ENCODE data around the gene TUT4. TPM values are rescaled to one million over a fixed set of nuclear protein-coding genes. Genes with fewer than 3 reads are reported as not detected.
A peak's percentile ranks its signal among the peaks of the same experiment; 100 is the strongest.

The TUT4 gene
- polyA plus RNA-seq, 2 donors = 14.5 to 15.4 TPM

GRCh38 chr1:52554267-52554640 lies 1.4 kb upstream of the TUT4 start:
- H3K36me3 ChIP-seq (ENCODE audit: control insufficient read depth in 2 of 2, insufficient read depth in 2 of 2, low read length in 1 of 2) = no peaks in the 10 kb centered on the region
- WGBS, 2 donors = 72 to 78% methylated on average over 6 of the region's 6 CpGs
- H3K4me1 ChIP-seq (ENCODE audit: control insufficient read depth in 2 of 2, insufficient read depth in 2 of 2, low read length in 1 of 2) = no peaks in the 10 kb centered on the region
- no peak overlapping the region for H3K4me3 ChIP-seq (ENCODE audit: low read depth in 1 of 2, low read length in 2 of 2)
- H3K9me3 ChIP-seq (ENCODE audit: control insufficient read depth in 2 of 2, insufficient read depth in 1 of 2, low read depth in 1 of 2, low read length in 1 of 2) = no peaks in the 10 kb centered on the region
- H3K27me3 ChIP-seq (ENCODE audit: control insufficient read depth in 1 of 2, insufficient read depth in 2 of 2, low read length in 2 of 2) = no peaks in the 10 kb centered on the region
- no peak overlapping the region for H3K27ac ChIP-seq (ENCODE audit: low read depth in 2 of 2, low read length in 1 of 2)

GRCh38 chr1:52553362-52554266 lies 722 bp upstream of the TUT4 start:
- Histone ChIP-seq H3K4me1 (ENCODE audit: control insufficient read depth in 2 of 2, insufficient read depth in 2 of 2, low read length in 1 of 2) (no peaks in the 10 kb centered on the region), H3K27me3 (ENCODE audit: control insufficient read depth in 1 of 2, insufficient read depth in 2 of 2, low read length in 2 of 2) (no peaks in the 10 kb centered on the region), H3K9me3 (ENCODE audit: control insufficient read depth in 2 of 2, insufficient read depth in 1 of 2, low read depth in 1 of 2, low read length in 1 of 2) (no peaks in the 10 kb centered on the region), H3K4me3 (ENCODE audit: low read depth in 1 of 2, low read length in 2 of 2) (peak overlapping the region; percentile 84 to 99), H3K36me3 (ENCODE audit: control insufficient read depth in 2 of 2, insufficient read depth in 2 of 2, low read length in 1 of 2) (no peaks in the 10 kb centered on the region), H3K27ac (ENCODE audit: low read depth in 2 of 2, low read length in 1 of 2) (peak overlapping the region; percentile 89 to 97)
- WGBS, 2 donors = 4 to 6% methylated on average over 42 to 66 of the region's 66 CpGs

- peak overlapping the region; percentile 89 to 97 for H3K27ac ChIP-seq (ENCODE audit: low read depth in 2 of 2, low read length in 1 of 2)
- no peaks in the 10 kb centered on the region for H3K9me3 ChIP-seq (ENCODE audit: control insufficient read depth in 2 of 2, insufficient read depth in 1 of 2, low read depth in 1 of 2, low read length in 1 of 2)
- H3K27me3 ChIP-seq (ENCODE audit: control insufficient read depth in 1 of 2, insufficient read depth in 2 of 2, low read length in 2 of 2) = no peaks in the 10 kb centered on the region
- 0% methylated on average over 14 of the region's 14 CpGs for WGBS, 2 donors
- no peaks in the 10 kb centered on the region for H3K36me3 ChIP-seq (ENCODE audit: control insufficient read depth in 2 of 2, insufficient read depth in 2 of 2, low read length in 1 of 2)
- H3K4me1 ChIP-seq (ENCODE audit: control insufficient read depth in 2 of 2, insufficient read depth in 2 of 2, low read length in 1 of 2) = no peaks in the 10 kb centered on the region
- peak overlapping the region; percentile 84 to 99 for H3K4me3 ChIP-seq (ENCODE audit: low read depth in 1 of 2, low read length in 2 of 2)
Measured at GRCh38 chr1:52552236-52552504, 722 bp downstream of the TUT4 start.

- peak overlapping the region; percentile 89 to 97 for H3K27ac ChIP-seq (ENCODE audit: low read depth in 2 of 2, low read length in 1 of 2)
Measured at GRCh38 chr1:52551507-52552235, 1.2 kb downstream of the TUT4 start.

GRCh38 chr1:52550447-52550846 lies 2.4 kb downstream of the TUT4 start:
- Histone ChIP-seq H3K4me3 (ENCODE audit: low read depth in 1 of 2, low read length in 2 of 2) (no peak overlapping the region), H3K4me1 (ENCODE audit: control insufficient read depth in 2 of 2, insufficient read depth in 2 of 2, low read length in 1 of 2) (no peaks in the 10 kb centered on the region), H3K36me3 (ENCODE audit: control insufficient read depth in 2 of 2, insufficient read depth in 2 of 2, low read length in 1 of 2) (no peaks in the 10 kb centered on the region), H3K9me3 (ENCODE audit: control insufficient read depth in 2 of 2, insufficient read depth in 1 of 2, low read depth in 1 of 2, low read length in 1 of 2) (no peaks in the 10 kb centered on the region), H3K27ac (ENCODE audit: low read depth in 2 of 2, low read length in 1 of 2) (no peak overlapping the region), H3K27me3 (ENCODE audit: control insufficient read depth in 1 of 2, insufficient read depth in 2 of 2, low read length in 2 of 2) (no peaks in the 10 kb centered on the region)
- 52 to 73% methylated on average over 7 of the region's 7 CpGs for WGBS, 2 donors

More at GRCh38 chr1:52551507-52552235, 1.2 kb downstream of the TUT4 start:
- no peaks in the 10 kb centered on the region for H3K4me1 ChIP-seq (ENCODE audit: control insufficient read depth in 2 of 2, insufficient read depth in 2 of 2, low read length in 1 of 2)
- H3K9me3 ChIP-seq (ENCODE audit: control insufficient read depth in 2 of 2, insufficient read depth in 1 of 2, low read depth in 1 of 2, low read length in 1 of 2) = no peaks in the 10 kb centered on the region
- 4 to 5% methylated on average over 20 of the region's 20 CpGs for WGBS, 2 donors
- peak overlapping the region; percentile 84 to 99 for H3K4me3 ChIP-seq (ENCODE audit: low read depth in 1 of 2, low read length in 2 of 2)
- H3K36me3 ChIP-seq (ENCODE audit: control insufficient read depth in 2 of 2, insufficient read depth in 2 of 2, low read length in 1 of 2) = no peaks in the 10 kb centered on the region
- no peaks in the 10 kb centered on the region for H3K27me3 ChIP-seq (ENCODE audit: control insufficient read depth in 1 of 2, insufficient read depth in 2 of 2, low read length in 2 of 2)

GRCh38 chr1:52549267-52549666 lies 3.6 kb downstream of the TUT4 start:
- Histone ChIP-seq H3K9me3 (ENCODE audit: control insufficient read depth in 2 of 2, insufficient read depth in 1 of 2, low read depth in 1 of 2, low read length in 1 of 2) (no peaks in the 10 kb centered on the region), H3K4me1 (ENCODE audit: control insufficient read depth in 2 of 2, insufficient read depth in 2 of 2, low read length in 1 of 2) (no peaks in the 10 kb centered on the region), H3K27ac (ENCODE audit: low read depth in 2 of 2, low read length in 1 of 2) (no peak overlapping the region), H3K27me3 (ENCODE audit: control insufficient read depth in 1 of 2, insufficient read depth in 2 of 2, low read length in 2 of 2) (no peaks in the 10 kb centered on the region), H3K4me3 (ENCODE audit: low read depth in 1 of 2, low read length in 2 of 2) (no peak overlapping the region), H3K36me3 (ENCODE audit: control insufficient read depth in 2 of 2, insufficient read depth in 2 of 2, low read length in 1 of 2) (no peaks in the 10 kb centered on the region)

GRCh38 chr1:52546852-52547251 lies 6.0 kb downstream of the TUT4 start:
- Histone ChIP-seq H3K27ac (ENCODE audit: low read depth in 2 of 2, low read length in 1 of 2) (no peak overlapping the region), H3K27me3 (ENCODE audit: control insufficient read depth in 1 of 2, insufficient read depth in 2 of 2, low read length in 2 of 2) (no peaks in the 10 kb centered on the region), H3K36me3 (ENCODE audit: control insufficient read depth in 2 of 2, insufficient read depth in 2 of 2, low read length in 1 of 2) (no peaks in the 10 kb centered on the region), H3K9me3 (ENCODE audit: control insufficient read depth in 2 of 2, insufficient read depth in 1 of 2, low read depth in 1 of 2, low read length in 1 of 2) (no peaks in the 10 kb centered on the region), H3K4me3 (ENCODE audit: low read depth in 1 of 2, low read length in 2 of 2) (no peak overlapping the region), H3K4me1 (ENCODE audit: control insufficient read depth in 2 of 2, insufficient read depth in 2 of 2, low read length in 1 of 2) (no peaks in the 10 kb centered on the region)
- WGBS, 2 donors = 95 to 97% methylated on average over 5 of the region's 5 CpGs

GRCh38 chr1:52544665-52545525 lies 8.0 kb downstream of the TUT4 start:
- H3K27me3 ChIP-seq (ENCODE audit: control insufficient read depth in 1 of 2, insufficient read depth in 2 of 2, low read length in 2 of 2) = no peaks in the 10 kb centered on the region
- H3K4me3 ChIP-seq (ENCODE audit: low read depth in 1 of 2, low read length in 2 of 2) = no peak overlapping the region
- H3K4me1 ChIP-seq (ENCODE audit: control insufficient read depth in 2 of 2, insufficient read depth in 2 of 2, low read length in 1 of 2) = no peaks in the 10 kb centered on the region
- H3K36me3 ChIP-seq (ENCODE audit: control insufficient read depth in 2 of 2, insufficient read depth in 2 of 2, low read length in 1 of 2) = no peaks in the 10 kb centered on the region
- H3K27ac ChIP-seq (ENCODE audit: low read depth in 2 of 2, low read length in 1 of 2) = no peak overlapping the region
- WGBS, 2 donors = 97 to 99% methylated on average over 8 of the region's 8 CpGs
- H3K9me3 ChIP-seq (ENCODE audit: control insufficient read depth in 2 of 2, insufficient read depth in 1 of 2, low read depth in 1 of 2, low read length in 1 of 2) = no peaks in the 10 kb centered on the region

GRCh38 chr1:52542085-52542688 lies 10.7 kb downstream of the TUT4 start:
- Histone ChIP-seq H3K4me1 (ENCODE audit: control insufficient read depth in 2 of 2, insufficient read depth in 2 of 2, low read length in 1 of 2) (no peaks in the 10 kb centered on the region), H3K4me3 (ENCODE audit: low read depth in 1 of 2, low read length in 2 of 2) (no peak overlapping the region), H3K9me3 (ENCODE audit: control insufficient read depth in 2 of 2, insufficient read depth in 1 of 2, low read depth in 1 of 2, low read length in 1 of 2) (no peaks in the 10 kb centered on the region), H3K27me3 (ENCODE audit: control insufficient read depth in 1 of 2, insufficient read depth in 2 of 2, low read length in 2 of 2) (no peaks in the 10 kb centered on the region), H3K36me3 (ENCODE audit: control insufficient read depth in 2 of 2, insufficient read depth in 2 of 2, low read length in 1 of 2) (no peaks in the 10 kb centered on the region), H3K27ac (ENCODE audit: low read depth in 2 of 2, low read length in 1 of 2) (no peak overlapping the region)
- 97% methylated on average over 5 of the region's 5 CpGs for WGBS, 2 donors

All from esophagus (tissue), 2 donors.